GM18867 (cell line): ENCODE data around the gene FLYWCH2.

ENCODE experiments used
- ATAC-seq: cut with Tn5 transposase; IDR thresholded peaks from one replicate; pipeline ENCODE4 v1.9.1; 2021; ENCODE audit warnings: mild to moderate bottlenecking, moderate library complexity; ENCODE audit not compliant: unreplicated experiment

Gene FLYWCH2

DNA sequence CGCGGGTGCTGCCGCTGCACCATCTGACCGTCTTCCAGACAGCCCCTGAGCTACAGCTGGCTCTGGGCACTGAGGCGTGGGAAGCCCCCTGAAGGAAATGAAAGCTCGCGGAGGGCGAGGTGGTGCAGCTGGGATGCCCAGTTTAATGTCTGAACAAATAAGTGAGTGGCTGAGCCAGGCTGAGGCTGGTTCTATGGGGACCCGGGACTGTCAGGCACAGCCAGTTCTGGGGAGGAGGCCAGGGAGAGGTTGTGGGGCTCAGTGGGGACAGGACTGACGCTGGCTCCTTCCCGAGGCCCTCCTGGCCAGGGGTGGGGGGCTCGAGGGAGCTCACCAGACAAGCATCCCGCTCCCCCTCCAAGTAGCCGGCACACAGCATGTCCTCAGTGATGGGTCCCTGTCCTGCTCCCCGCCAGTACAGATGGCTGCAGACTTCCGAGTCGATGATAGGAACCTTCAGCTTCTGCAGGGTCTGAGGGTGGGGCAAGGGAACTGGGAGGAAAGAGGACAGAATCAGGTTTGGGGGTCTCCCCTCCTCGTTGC is 29.4 kb upstream of the FLYWCH2 start:
- no peak for ATAC-seq

DNA sequence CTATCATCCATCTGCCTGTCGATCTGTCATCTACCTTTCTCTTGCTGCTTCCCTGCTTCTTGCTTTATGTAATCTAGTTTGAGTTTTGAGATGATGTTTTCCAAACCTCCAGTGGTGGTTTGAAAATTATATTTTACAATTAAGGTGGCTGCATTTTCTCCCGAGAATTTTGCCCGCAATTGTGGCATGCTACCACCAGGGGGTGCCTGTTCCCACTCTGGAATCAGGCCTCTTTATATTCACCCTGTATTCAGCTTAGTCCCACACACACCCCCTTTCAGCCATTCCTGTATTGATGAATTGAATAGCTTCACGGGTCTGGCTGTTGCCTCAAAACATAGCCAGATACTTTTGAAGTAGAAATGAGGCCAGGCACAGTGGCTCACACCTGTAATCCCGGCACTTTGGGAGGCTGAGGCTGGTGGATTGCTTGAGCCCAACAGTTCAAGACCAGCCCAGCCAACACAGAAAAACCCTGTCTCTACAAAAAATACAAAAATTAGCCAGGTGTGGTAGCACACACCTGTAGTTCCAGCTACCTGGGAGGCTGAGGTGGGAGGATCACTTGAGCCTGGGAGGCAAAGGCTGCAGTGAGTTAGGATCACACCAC is 28.2 kb upstream of the FLYWCH2 start:
- no peak for ATAC-seq

DNA sequence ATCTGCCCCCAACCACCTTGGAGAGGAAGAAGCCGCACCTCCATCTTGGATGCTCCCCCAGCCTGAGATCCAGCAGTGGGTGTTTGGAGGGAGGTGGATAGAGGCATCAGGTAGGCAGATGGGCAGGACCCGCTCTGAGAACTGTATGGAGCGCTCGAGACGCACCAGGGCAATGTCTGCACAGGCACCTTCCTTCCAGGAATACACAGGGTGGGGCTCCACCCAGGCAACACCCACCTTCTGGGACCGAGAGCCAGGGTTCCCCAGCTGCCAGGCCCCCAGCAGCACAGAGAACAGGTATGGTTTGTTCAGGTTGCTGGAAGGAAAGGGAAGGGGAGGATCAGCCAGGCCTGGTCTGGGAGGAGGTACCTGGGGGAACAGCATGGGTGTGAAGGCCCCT is 27.5 kb upstream of the FLYWCH2 start:
- no peak for ATAC-seq

DNA sequence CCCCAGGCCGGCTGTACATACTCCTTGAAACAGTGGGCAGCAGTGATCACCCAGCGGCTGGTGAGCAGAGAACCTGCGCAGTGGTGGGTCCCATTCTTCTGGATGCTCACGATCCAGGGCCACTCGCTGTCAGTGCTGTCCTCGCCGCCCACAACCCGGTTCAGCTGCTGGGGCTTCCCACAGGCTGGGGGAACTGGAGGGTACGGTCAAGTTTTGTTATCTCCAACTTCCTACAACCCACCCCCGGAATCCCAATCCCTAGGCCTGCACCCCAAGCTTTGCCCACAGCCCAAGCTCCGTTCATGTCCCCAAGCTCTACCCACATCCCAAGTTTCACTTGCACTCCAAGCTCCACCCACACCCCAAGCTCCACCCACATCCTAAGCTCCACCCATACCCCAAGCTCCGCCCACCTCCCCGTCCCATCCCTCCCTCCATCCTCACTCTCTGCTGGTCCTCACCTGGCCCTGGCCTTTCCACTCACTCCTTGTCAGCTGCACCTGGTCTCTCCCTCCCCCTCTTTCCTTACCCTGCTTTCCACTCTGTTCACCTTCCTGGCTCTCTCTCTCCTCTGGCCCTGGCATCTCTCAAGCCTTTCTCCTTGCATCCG is 26.8 kb upstream of the FLYWCH2 start:
- ATAC-seq, result no peak

DNA sequence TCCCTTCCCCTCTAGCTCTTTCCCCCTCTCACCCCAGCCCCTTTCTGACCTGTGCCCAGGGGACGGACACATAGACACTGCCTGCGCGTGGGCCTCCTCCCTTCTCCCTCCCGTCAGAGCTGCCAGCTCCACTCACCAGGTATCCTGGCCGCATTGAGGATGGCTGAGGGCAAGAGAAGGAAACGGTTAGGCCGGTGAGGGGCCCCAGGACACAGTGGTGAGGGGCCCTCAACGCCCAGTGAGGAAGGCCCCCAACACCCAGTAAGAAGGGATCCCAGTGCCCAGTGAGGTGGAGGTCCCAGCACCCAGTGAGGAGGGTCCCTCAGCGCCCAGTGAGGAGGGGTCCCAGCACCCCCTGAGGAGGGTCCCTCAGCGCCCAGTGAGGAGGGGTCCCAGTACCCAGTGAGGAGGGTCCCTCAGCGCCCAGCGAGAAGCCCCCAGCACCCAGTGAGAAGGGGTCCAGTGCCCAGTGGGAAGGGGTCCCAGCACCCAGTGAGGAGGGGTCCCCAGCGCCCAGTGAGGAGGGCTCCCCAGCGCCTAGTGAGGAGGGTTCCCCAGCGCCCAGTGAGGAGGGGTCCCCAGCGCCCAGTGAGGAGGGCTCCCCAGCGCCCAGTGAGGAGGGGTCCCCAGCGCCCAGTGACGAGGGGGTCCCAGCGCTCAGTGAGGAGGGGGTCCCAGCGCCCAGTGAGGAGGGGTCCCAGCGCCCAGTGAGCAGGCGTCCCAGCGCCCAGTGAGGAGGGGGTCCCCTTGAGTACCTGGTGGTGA is 26.1 kb upstream of the FLYWCH2 start:
- no peak for ATAC-seq

DNA sequence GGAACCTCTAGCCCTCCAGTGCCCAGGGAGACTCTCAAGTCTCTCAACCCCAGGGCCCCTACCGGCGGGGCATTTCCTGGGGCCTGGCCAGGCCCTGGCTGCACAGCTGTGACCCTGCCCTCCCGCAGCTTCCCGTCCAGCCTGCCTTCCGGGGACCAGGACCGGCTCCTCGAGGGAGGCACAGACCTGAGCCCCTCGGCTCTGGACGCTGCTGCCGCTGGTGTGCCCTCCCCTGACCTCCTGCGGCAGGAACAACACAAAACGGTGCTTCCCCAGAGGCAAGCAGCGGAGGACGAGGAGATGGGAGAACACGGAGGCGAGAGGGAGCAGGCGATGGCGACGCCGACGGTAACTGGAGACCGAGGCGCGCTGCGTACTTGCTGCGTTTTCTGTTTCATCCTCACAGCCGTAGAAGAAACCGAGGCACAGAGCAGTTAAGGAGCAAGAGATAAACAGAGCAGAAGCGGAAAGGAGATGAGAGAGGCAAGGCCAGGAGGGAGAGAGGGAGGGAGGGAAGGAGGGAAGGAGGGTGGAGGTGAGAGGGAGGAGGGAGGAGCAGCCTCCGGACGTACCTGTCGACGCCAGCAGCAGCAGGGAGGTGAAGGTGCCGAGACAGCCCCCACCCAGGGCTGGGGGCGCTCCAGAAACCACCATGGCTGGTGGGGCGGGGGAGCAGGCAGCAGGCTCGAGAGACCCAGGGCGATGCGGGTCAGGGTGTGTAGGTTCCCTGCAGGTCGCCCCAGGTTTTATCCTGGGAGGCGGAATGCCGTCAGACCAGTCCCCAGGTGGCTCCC is 25.4 kb upstream of the FLYWCH2 start, which contains the start of gene PRSS22:
PRSS22 (minus strand) TSS at position 720 of the 794 bp plus-strand sequence; CDS start at position 654, 66 bp downstream.
- ATAC-seq, result no peak

DNA sequence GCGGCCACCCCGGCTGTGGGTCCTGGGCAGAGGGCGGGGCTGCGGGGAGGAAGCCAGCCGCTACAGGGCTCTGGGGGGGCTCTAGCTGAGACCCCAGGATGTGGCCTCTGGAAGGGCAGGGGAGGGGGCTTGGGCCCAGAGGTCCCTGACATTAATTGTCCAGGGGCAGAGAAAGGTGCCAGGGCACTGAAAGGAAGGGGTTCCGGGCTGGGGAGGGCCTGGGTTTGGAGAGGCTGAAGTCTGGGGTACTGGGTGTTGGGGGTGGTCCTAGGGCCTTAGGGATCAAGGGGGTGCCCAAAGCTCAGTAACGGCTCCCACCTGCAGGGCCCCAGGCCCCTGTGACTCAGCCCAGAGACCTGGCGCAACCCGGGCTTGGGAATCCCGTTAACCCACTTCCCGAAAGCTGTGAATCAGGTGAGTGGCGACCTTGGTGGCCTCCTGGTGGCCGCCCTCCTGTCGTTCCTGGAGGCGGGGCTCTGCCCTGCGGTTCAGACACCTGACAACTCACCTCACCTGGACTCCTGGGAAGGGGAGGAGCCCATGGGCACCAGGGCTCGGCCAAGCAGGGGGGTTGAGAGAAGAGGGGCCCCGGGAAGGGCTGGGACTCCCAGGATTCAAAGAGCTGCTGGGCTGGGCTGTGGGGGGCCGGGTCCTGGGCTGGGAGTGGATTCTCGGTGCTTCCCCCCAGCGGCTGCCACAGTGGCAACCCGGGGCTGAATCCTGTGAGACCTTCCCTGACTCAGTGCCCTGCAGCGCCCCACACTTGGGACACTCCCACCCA is 24.6 kb upstream of the FLYWCH2 start:
- no peak for ATAC-seq

DNA sequence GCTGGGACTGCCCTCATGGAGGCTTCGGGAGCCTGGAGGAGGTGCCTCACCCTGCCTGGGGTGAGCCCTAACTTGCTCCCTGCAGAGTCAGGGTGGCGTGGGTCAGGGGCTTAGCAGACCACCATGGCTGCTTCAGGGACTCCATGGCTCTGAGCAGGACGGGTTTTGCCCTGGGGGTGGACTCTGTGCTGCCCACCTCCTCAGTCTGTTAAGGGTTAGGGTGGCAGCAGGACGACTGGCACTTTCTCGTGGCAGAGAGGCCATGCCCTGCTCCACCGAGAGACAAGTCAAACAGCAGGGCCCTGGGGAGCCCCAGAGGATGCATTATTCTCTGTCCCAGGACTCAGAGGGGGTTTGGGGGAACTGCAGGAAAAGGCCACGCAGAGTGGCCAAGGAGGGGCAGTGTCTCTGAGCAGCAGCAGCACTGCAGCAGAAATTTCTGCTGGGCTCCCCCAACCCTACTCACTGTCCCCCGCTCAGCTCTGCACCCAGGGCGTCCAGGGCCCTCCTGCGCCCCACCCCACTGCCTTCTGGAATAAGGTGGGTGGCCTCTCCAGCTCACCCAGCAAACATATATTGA is 23.2 kb upstream of the FLYWCH2 start:
- no peak for ATAC-seq

DNA sequence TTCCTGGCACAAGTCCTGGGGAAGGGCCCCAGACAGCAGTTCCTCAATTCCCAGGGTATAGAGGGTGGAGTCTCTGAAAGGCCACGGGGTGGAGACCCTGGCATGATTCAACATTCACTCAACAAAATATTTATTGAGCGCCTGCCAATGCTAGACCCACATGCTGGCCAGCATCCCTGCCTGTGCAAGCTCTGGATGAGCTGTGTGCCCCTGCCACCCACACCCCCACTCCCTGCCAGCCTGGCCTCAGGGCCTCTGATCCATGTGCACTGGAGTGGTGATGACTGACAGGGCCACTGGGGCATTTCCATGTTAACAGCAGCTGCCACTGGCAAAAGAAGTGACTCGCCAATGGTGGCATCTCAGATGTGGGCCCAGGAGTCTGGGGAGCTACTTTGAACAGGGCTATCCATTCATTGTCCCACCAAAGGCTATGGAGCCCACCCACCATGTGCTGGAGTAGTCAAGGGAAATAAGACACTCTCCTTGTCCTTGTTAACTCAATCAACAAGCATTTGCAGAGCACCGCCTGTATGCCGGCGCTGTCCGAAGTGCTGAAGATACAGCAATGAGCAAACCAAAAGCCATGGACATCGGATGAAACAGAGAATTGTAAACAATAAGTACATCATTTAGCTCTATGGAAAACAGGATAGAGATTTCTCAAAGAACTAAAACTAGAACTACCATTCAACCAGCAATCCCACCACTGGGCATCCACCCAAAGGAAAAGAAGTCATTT is 22.0 kb upstream of the FLYWCH2 start:
- ATAC-seq, result no peak

DNA sequence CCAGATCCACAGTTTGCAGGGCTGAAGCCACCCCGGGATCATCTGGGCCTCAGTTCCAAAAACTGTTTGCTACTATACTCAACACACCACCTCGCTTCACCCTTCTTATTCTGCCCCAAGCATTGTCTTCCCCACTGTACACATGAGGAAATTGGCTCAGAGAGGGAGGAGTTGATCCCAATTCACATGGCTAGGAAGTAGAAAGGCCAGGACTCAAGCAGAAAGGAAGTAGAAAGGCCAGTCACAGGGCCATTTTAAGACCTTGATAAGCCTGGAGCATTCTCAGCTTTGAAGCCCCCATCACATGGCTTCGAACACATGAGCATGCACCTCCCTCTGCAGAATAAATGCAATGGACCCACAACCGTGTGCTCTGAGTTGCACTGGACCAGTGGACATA is 17.4 kb upstream of the FLYWCH2 start:
- no peak for ATAC-seq

DNA sequence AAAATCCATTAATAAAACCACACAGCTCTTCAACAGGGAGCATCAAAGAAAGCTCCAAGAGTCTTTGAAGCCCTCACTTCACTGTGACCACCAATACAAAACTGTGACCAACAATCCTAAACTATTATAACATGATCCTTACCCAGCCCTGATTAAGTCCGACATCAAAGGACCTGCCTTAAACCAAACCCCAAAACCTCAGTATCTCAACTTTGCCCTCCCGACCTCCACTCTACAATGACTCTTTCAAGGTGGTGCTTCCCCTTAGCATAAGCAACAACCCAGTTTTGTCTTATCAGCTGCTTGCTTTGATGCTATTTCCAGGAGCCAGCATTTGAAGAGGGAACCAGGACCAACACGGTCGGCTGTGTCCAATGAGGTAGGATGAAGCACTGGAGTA is 16.6 kb upstream of the FLYWCH2 start:
- ATAC-seq, result no peak

DNA sequence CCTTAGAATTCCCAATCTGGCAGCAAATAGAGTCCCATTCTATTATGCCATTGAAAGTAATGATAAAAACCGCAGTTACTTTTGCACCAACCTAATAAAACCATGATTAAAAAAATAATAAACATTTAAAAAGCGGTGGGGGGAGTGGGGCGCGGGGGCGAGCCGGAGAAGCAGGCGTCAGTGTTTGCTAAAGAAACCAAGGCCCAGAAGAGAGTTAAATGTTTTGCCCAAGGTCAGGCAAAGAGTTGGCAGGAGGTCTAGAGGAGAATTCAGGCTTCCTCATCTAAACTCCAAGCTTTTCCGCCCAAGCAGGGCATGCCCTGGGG is 15.4 kb upstream of the FLYWCH2 start:
- ATAC-seq, result no peak

DNA sequence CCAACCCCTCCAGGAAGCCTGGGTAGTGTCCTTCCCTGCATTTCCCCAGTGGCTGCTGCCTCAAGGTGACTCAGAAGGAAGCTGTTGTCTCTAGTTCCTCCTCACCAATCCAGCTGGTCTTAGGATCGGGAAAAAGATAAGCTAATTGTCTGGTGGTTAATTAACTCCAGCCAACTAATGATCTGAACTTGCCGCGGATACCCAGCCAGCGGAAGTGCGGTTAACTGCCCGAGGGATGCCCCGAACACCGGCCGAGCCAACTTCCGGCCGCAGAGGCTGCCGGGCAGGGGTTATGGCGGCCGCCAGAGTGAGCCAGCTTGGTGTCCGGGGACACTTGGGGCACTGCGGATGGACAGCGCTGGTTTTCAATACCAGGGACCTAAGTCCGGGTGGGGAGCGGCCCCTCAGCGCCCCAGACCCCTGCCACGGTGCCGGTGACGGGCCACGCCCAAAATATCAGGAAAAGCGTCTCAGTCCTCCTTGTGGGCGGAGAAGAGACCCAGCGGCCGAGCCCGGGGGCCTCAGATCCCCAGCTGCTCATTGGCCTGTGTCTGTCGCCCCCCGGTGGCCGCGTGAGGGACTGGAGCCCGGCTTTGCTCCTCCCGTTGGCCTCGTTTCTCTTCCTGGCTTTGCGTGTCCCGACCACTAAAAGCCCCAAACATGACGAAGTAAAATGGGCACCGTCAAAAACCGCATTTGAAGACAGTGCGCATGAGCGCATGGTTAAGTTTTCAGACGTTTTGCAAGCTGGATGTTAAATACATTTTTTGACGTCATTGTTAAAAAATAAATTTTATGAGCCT is 14.8 kb upstream of the FLYWCH2 start:
- peak; percentile 88 for ATAC-seq

DNA sequence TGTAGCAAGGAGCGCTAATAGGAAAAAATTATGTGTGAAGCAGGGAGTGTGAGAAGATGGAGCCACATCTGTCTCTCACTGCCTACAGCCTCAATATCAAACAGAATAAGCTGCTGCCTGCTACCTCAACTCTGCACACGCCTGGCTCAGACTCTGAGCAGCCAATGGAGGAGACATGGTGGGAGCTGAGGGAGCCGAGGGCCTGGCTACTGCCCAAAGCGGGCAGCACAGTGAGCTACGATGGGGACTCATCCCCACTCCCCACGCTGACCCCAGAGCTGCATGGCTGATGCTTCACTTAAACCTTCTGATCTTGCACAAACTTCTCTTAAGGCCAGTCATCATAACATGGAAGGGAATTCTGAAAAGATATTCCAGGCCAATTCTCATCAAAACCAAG is 11.1 kb upstream of the FLYWCH2 start:
- no peak for ATAC-seq

DNA sequence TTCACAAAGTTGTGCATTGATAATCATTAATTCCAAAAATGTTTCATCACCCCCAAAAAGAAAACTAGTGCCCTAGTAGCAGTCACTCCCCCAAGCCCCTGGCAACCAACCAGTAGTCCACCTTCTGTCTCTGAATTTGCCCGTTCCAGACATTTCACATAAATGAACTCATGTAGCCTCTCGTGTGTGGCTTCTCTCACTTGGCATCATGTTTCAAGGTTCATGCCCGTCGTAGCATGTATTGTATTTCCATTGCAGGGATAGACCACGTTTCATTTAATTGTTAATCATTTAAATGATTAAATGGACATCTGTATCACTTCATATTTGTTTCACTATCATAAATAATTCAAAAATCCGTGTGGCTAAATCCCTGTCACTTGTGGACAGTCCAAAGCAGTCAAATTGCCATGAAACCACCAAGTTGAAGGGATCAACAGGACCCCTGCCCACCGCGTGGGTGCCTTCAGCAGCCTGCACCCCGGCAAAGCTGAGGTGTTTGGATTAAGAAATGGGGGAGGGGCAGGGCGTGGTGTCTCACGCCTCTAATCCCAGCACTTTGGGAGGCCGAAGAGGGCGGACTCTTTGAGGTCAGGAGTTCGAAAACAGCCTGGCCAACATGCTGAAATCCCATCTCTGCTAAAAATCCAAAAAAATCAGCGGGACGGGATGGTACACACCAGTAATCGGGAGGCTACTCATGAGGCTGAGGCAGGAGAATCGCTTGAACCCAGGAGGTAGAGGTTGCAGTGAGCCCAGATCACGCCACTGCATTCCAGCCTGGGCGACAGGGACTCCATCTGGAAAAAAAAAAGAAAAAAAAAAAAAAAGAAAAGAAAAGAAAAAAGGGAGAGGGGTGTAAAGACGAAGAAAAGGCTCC is 8.7 kb upstream of the FLYWCH2 start:
- no peak for ATAC-seq

DNA sequence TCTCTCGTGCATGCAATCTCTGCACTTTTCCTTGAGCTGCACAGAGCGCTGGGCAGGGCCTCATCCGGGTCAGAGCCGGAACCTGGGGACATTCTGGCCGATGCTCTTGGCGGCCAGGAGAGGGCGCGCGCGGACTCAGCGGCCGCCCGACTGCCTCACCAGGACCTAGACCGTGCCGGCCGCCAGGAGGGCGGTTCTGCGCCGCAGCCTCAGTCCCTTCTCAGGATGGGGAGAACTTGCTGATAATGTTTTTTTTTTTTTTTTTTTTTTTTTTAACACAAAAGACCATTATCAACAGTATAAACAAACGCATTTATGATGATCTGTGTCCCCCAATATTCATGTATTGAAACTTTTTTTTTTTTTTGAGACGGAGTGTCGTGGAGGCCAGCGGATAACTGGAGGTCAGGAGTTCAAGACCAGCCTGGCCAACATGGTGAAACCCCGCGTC is 8.1 kb upstream of the FLYWCH2 start:
- ATAC-seq, result peak; percentile 70

DNA sequence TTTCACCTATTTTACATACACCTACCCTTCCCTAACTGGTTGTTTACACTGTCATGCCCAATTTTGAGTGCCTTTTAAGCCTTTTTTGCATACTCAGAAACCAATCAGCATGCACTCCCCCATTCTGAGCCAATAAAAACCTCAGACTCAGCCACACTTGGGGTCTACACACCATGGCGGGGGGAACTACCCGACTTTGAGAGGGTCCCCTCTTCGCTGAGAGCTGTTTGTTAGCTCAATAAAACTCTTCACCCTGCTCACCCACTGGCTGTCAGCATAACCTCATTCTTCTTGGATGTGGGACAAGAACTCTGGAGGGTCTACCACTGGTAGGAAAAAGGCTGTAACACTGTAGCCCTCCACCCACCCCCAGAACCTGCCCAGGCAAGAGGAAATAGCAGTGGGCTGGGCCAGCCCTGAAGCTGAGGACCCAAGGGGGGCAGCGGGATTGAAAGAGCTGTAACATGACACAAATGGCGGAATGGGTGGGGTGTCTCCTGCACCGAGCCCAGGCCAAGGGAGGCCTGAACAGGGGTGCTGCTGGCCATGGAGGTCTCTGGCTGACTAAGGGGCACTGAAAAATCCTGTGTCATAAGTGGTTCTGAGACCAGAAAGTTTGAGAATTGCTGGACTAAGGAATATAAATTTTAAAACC is 3.0 kb upstream of the FLYWCH2 start:
- no peak for ATAC-seq
